NCI-H345 (cell line): ENCODE results near the gene KRTAP5-4.
A peak's percentile ranks its signal among the peaks of the same experiment; 100 is the strongest.
"Not testable (repeated sequence)": the region's sequence is repeated elsewhere in the genome, so short reads cannot be mapped to it uniquely, and the experiment has no call there.

Experiments used
- DNase-seq: peaks from one replicate; lab custom pipeline; 2025; lab: John Stamatoyannopoulos, UW

The KRTAP5-4 gene

GRCh38 chr11:1652771-1653540 lies 31.0 kb upstream of the KRTAP5-4 start:
- DNase-seq = peak; percentile 70

GRCh38 chr11:1652442-1652770 lies 30.5 kb upstream of the KRTAP5-4 start:
- no peak for DNase-seq

- no peak for DNase-seq
These were observed 30.1 kb upstream of the KRTAP5-4 start for GRCh38 chr11:1652026-1652425.

GRCh38 chr11:1651411-1651980 lies 29.6 kb upstream of the KRTAP5-4 start:
- no peak for DNase-seq

- DNase-seq = peak; percentile 13
These were observed 29.0 kb upstream of the KRTAP5-4 start for GRCh38 chr11:1650918-1651262.

GRCh38 chr11:1650034-1650917 lies 28.3 kb upstream of the KRTAP5-4 start:
- no peak for DNase-seq

- no peak for DNase-seq
These were observed 26.9 kb upstream of the KRTAP5-4 start for GRCh38 chr11:1648653-1649420.

GRCh38 chr11:1647901-1648652 lies 26.1 kb upstream of the KRTAP5-4 start:
- DNase-seq = no peak

- not testable (repeated sequence) for DNase-seq
These were observed 24.6 kb upstream of the KRTAP5-4 start for GRCh38 chr11:1646540-1646939.

- no peak for DNase-seq
These were observed 23.5 kb upstream of the KRTAP5-4 start for GRCh38 chr11:1645357-1645821.

- no peak for DNase-seq
These were observed 22.8 kb upstream of the KRTAP5-4 start for GRCh38 chr11:1644601-1645356.

GRCh38 chr11:1643146-1643690 lies 21.3 kb upstream of the KRTAP5-4 start:
- no peak for DNase-seq

GRCh38 chr11:1642288-1643145 lies 20.6 kb upstream of the KRTAP5-4 start:
- no peak for DNase-seq

- no peak for DNase-seq
These were observed 19.2 kb upstream of the KRTAP5-4 start for GRCh38 chr11:1641096-1641495.

- DNase-seq = peak; percentile 58
These were observed 18.4 kb upstream of the KRTAP5-4 start for GRCh38 chr11:1640076-1640946.

GRCh38 chr11:1639666-1640065 lies 17.7 kb upstream of the KRTAP5-4 start:
- no peak for DNase-seq

- peak; percentile 81 for DNase-seq
These were observed 17.2 kb upstream of the KRTAP5-4 start for GRCh38 chr11:1639102-1639620.

- no peak for DNase-seq
These were observed 16.4 kb upstream of the KRTAP5-4 start for GRCh38 chr11:1638344-1638743.
